GM21528 (cell line): ENCODE measurements around the gene TAT.
A peak's percentile ranks its signal among the peaks of the same experiment; 100 is the strongest.
"Not testable (repeated sequence)": the region's sequence is repeated elsewhere in the genome, so short reads cannot be mapped to it uniquely, and the experiment has no call there.

Experiments
- ATAC-seq: cut with Tn5 transposase; IDR thresholded peaks from one replicate; pipeline ENCODE4 v1.9.1; 2021; ENCODE audit warnings: mild to moderate bottlenecking, moderate library complexity; ENCODE audit not compliant: unreplicated experiment, low FRiP score

Gene TAT

GRCh38 chr16:71585318-71585703 is 8.4 kb upstream of the TAT start:
- no peak for ATAC-seq

GRCh38 chr16:71584543-71585317 is 7.8 kb upstream of the TAT start:
- no peak for ATAC-seq

GRCh38 chr16:71582553-71582848 is 5.6 kb upstream of the TAT start:
- ATAC-seq = not testable (repeated sequence)

- ATAC-seq = no peak
These were observed 2.2 kb downstream of the TAT start for GRCh38 chr16:71574702-71575101.

- no peak for ATAC-seq
These were observed 3.4 kb downstream of the TAT start for GRCh38 chr16:71573387-71574094.

- ATAC-seq = no peak
These were observed 4.3 kb downstream of the TAT start for GRCh38 chr16:71572497-71573116.

GRCh38 chr16:71570144-71570543 is 6.7 kb downstream of the TAT start:
- no peak for ATAC-seq

GRCh38 chr16:71569621-71570020 is 7.3 kb downstream of the TAT start:
- ATAC-seq = no peak

- ATAC-seq = no peak
These were observed 8.3 kb downstream of the TAT start for GRCh38 chr16:71568551-71568950.

- no peak for ATAC-seq
These were observed 9.0 kb downstream of the TAT start for GRCh38 chr16:71567931-71568330.

- no peak for ATAC-seq
These were observed 10.8 kb downstream of the TAT start for GRCh38 chr16:71565812-71566700.

- peak; percentile 83 for ATAC-seq
These were observed 12.4 kb downstream of the TAT start for GRCh38 chr16:71564335-71564967.

GRCh38 chr16:71562552-71562951 is 14.3 kb downstream of the TAT start:
- no peak for ATAC-seq

GRCh38 chr16:71561886-71562285 is 15.0 kb downstream of the TAT start:
- ATAC-seq = not testable (repeated sequence)

GRCh38 chr16:71559855-71560254 is 17.0 kb downstream of the TAT start:
- ATAC-seq = no peak

- no peak for ATAC-seq
These were observed 18.8 kb downstream of the TAT start for GRCh38 chr16:71557954-71558582.

GRCh38 chr16:71557299-71557698 is 19.6 kb downstream of the TAT start:
- no peak for ATAC-seq

GRCh38 chr16:71555230-71555891 is 21.5 kb downstream of the TAT start:
- ATAC-seq = no peak
